B cell (primary cell): ENCODE results near the gene TSPAN32.

Experiments used
- CTCF ChIP-seq: fragments of 200-600 bp; IDR thresholded peaks from one replicate; pipeline ENCODE4 v1.8.0; 2022; ENCODE audit warnings: antibody characterized with exemption, mild to moderate bottlenecking
- EZH2 ChIP-seq: IDR thresholded peaks from 2 replicates; pipeline ENCODE4 v1.6.1; 2012; ENCODE audit warnings: borderline replicate concordance, low read depth, mild to moderate bottlenecking, moderate library complexity, low read length; ENCODE audit not compliant: insufficient read depth, poor library complexity, severe bottlenecking

- TF ChIP-seq CTCF (no peak), EZH2 (no peak)
Measured at GRCh38 chr11:2316963-2317244, 15.1 kb downstream of the TSPAN32 start.
